ENCODE results near the gene MICU1.
A peak's percentile ranks its signal among the peaks of the same experiment; 100 is the strongest.
"Not testable (repeated sequence)": the region's sequence is repeated elsewhere in the genome, so short reads cannot be mapped to it uniquely, and the experiment has no call there.

MICU1 gene

DNA sequence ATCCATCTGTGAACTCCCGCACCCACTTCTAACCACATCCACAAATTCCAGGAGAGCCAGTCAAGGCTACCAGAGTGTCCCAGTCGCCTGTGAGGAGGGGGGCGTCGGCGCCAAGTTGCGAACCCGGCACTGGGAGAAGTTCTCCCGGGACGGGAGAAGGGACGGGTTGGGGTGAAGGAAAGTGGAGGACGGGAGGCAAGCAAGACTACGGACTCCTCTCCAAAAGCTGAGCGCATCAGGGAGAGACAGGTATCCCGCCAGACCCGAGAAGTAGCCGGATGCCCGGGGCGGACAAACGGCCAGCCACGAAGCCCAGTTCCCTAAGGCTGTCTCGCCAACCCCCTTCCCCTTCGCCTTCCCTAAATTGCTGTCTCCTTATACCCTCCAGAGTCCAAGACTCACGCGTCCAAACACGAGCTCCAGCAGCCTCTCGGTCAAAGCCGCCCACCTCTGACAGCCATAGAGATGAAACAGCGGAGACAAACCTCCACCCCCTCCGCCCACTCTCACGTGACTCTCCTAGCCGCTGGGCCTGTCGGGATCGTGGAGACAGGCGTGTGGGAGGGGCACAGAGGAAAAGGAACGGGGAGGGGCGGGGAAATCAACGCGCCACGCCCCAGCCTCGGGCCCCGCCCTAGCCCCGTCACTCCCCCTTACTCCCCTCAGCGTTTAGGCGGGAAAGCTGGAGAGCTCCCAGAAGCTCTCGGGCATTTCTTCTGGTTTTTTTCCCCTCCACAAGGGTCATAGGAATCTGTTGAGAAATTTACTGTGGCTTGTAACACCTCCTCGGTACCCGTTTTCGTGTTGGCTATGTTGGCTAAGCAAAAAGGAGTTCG, at the start of gene MICU1:
Gene MICU1, minus strand, starts transcription at position 472 of the 836 bp plus-strand sequence. CDS start 59,286 bp downstream, outside the sequence.
- DNase-seq (ENCODE audit: low spot score): peak; percentile 95

DNA sequence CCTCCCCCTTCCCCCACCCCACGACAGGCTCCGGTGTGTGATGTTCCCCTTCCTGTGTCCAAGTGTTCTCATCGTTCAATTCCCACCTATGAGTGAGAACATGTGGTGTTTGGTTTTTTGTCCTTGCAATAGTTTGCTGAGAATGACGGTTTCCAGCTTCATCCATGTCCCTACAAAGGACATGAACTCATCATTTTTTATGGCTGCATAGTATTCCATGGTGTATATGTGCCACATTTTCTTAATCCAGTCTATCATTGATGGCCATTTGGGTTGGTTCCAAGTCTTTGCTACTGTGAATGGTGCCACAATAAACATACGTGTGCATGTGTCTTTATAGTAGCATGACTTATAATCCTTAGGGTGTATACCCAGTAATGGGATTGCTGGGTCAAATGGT, 48.3 kb upstream of the MICU1 start:
- DNase-seq (ENCODE audit: low spot score): not testable (repeated sequence)

DNA sequence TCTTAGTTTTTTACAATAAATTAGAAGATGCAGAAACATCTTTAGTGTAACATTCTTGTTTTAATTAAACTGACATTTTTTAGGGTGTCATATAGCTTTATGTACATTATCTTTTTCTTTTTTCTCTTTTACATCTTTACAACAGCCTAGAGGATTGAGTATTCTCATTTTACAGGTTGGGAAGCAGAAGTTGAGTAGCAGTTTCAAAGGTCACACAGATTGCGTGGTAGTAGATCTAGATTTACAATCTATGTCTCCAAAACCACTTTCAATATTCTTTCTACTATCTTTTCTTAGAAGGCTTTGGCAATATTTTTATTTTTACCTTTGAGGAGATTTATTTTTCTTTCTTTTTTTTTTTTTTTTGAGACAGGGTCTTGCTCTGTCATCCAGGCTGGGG, 47.4 kb upstream of the MICU1 start:
- DNase-seq (ENCODE audit: low spot score): no peak

DNA sequence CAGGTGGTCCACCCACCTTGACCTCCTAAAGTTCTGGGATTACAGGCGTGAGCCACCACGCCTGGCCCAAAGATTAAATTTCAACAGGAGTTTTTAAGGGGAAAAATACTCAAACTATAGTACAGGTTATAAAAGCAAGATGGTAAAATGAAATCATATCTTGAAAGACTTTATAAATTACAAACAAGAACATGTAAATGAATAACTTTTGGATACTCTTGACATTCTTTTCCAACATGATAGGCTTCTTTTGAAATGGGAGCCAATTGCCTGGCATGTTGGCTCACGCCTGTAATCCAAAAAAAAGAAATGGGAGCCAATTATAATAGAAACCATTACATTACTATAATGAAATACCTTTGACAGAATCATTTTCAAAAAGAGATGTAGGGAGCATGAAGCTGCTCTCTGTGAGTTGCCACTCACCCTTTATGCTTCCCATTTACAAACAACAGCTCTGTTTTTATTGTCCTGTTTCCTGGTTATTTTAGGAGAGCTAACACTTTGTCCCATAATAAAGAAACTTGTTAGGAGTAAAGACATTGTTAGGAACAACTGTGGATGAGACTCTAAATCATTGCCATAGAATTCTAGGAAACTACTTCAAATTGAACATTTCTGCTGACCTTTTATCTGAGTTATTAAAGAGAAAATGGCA, 41.5 kb upstream of the MICU1 start:
- DNase-seq (ENCODE audit: low spot score): no peak

DNA sequence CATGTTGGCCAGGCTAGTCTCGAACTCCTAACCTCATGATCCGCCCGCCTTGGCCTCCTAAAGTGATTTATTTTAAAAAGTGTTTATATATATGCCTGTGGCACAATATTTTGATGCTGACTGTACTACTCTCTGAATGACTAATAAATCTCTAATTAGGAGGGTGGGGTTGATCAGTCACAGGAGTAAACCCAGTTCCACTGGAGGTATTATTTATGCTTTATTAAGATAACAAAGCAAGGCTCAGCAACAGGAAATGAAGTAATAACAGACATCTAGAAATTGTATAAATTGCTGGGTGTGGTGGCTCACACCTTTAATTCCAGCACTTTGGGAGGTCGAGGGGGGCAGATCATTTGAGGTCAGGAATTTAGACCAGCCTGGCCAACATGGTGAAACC, 40.0 kb upstream of the MICU1 start:
- no peak for DNase-seq (ENCODE audit: low spot score)

DNA sequence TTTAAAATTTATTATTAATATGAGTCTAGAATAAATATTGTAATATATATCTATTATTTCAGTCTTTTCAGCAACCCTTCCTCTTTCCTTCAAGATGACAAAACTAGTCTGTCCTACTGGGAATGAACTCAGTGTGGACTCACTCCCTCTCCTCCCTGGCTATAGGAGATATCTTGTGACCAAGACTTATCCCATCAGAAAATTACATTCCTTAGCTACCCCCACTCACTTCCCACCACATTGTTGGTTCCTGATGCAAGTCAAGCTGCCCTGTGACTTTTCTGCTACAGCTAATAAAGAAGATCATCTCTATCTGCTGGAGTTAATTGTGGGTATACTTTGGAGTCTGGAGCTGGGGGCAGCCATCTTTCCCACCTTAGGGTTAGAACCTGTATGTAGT, 38.1 kb upstream of the MICU1 start:
- no peak for DNase-seq (ENCODE audit: low spot score)

DNA sequence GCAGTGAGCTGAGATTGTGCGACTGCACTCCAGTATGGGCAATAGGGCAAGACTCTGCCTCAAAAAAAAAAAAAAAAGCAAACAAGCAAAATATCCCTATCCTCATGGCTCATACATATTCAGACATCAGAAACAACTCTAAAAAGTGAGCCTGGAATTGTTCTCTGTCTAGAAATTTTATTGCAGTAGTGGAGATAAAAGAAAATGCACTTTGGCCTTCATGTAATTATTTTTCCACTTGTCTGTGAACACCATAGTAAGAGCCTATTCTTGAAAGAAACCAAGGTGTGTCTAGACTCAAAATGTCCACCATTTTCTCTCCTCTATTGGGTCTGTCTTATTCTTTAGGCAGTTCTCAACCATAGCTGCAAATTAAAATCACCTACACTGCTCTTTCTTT, 35.6 kb upstream of the MICU1 start:
- no peak for DNase-seq (ENCODE audit: low spot score)

- no peak for DNase-seq (ENCODE audit: low spot score)
Observed at GRCh38 chr10:72660220-72660619, 34.3 kb upstream of the MICU1 start.

DNA sequence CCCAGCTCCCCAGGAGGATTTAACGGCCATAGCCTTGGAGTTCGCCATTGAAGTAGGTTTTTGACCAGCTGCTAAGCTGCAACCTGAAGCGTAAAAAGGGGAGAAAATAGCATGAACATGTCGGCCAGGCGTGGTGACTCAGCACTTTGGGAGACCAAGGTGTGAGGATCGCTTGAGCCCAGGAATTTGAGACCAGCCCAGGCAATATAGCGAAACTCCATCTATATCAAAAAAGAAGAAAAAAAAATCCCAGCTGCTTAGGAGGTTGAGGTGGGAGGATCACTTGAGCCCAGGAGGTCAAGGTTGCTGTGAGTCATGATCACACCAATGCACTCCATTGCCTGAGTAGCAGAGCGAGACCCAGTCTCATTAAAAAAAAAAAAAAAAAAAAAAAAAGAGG, 33.8 kb upstream of the MICU1 start:
- DNase-seq (ENCODE audit: low spot score): no peak

GRCh38 chr10:72658696-72659400, 33.0 kb upstream of the MICU1 start:
- DNase-seq (ENCODE audit: low spot score): no peak

GRCh38 chr10:72654720-72655119, 28.8 kb upstream of the MICU1 start:
- no peak for DNase-seq (ENCODE audit: low spot score)

- DNase-seq (ENCODE audit: low spot score): no peak
Observed at GRCh38 chr10:72653383-72654096, 27.7 kb upstream of the MICU1 start.

DNA sequence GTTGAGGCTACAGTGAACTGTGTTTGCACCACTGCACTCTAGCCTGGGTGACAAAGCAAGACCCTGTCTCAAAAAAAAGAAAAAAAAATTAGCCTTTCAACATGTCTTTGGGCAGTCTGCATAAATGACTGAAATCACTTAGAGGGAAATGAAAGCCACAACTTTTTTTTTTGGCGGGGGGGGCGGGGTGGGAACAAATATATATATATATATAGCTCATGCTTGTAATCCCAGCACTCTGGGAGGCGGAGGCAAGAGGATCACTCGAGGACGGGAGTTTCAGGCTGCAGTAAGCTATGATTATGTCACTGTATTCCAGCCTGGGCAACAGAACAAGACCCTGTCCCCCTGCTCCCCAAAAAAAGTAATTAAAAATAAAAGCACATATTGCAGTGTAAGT, 23.4 kb upstream of the MICU1 start:
- DNase-seq (ENCODE audit: low spot score): no peak

DNA sequence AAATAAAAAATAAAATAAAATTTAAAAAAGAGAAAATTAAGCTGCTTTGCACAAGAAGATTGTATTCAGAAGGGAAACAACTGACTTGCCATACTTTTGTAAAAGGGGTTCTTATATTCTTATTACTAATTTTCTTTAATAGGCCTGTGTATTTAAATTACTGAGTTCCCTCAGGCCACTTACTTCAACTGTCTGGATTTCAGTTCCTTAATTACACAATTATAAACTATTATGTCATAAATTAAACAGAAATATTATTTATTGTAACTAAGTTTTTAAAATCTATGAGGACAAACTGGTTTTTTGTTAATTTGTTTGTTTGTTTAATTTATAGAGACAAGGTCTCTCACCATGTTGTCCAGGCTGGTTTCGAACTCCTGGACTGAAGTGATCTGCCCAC, 22.4 kb upstream of the MICU1 start:
- DNase-seq (ENCODE audit: low spot score): no peak

- DNase-seq (ENCODE audit: low spot score): not testable (repeated sequence)
Observed at GRCh38 chr10:72646971-72647370, 21.1 kb upstream of the MICU1 start.

DNA sequence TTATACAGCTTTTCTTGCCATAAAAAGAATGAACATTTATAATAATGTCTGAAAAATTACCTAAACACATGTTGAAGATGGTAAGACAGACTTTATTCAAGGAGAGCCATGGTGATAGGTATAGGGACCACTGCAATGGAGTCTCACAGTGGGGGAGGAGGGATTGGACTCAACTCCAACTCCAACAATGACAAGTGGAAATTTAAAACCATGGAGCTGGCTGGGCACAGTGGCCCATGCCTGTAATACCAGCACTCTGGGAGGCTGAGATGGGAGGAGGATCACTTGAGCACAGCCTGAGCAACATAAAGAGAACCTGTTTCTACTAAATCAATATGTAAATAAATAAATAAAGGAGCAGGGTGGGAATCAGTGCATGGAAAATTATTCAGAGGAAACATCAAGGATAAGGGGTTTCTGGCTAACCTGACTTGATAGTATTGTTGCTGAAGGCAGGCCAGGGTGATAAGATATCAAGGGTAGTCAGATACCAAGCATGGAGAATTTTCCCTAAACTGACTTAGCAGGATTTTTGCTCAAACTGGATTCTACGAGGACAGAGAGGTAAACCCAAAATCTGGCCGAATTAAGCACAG, 19.5 kb upstream of the MICU1 start:
- DNase-seq (ENCODE audit: low spot score): no peak

DNA sequence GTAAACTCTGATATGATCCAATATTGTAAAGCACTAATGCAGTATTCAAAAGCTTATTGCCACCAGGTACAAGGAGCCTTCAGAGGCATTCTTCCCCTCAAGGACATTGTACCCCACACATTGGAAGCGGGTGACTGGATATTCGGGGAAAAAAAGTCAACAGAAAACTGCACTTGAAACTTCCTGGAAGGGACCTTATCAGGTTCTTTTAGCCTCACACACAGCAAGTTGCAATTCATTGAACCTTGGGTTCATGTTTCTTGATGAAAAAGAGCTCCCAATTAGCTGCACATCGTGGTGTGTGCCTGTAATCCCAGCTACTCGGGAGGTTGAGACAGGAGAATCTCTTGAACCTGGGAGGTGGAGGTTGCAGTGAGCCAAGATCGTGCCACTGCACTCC, 16.4 kb upstream of the MICU1 start:
- no peak for DNase-seq (ENCODE audit: low spot score)

DNA sequence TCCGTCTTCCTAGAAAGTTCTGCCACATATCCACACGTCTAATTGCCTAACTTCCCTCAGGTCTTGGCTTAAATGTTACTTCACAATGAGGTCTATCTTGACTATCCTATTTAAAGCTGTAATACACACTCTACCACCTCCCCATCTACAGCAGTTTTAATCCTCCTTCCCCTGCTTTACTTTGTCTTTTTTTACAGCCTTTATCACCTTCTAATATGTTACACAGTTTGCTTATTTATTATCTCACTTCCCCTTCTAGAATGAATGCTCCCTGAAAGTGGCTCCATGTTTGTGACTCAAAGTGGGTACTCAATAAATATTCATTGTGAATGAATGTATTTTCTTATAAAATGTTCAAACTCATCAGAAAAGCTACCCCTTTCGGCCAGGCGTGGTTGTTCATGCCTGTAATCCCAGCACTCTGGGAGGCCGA, 13.6 kb upstream of the MICU1 start:
- no peak for DNase-seq (ENCODE audit: low spot score)

- DNase-seq (ENCODE audit: low spot score): no peak
Observed at GRCh38 chr10:72638586-72639440, 12.9 kb upstream of the MICU1 start.

- no peak for DNase-seq (ENCODE audit: low spot score)
Observed at GRCh38 chr10:72637398-72637857, 11.5 kb upstream of the MICU1 start.

- no peak for DNase-seq (ENCODE audit: low spot score)
Observed at GRCh38 chr10:72630144-72630543, 4.3 kb upstream of the MICU1 start.

Data from germinal center (tissue), 1 donor.